Natural killer cell (primary cell): Measurements from ENCODE around the gene MYADML2. TPM values are rescaled to one million over a fixed set of nuclear protein-coding genes. Genes with fewer than 3 reads are reported as not detected.

Experiments
- ATAC-seq, 3 donors: fragments of 150-1000 bp in 2 of 3; fragments of 200-7000 bp in 1 of 3; cut with Tn5 transposase; 1 replicate in 1 of 3; 2 replicates in 2 of 3; pipeline ENCODE4 v1.10.0; 2021; ENCODE audit warnings: mild to moderate bottlenecking in 2 of 3, moderate library complexity in 2 of 3
- DNase-seq, 2 donors: peaks; one replicate each; pipeline versions ENCODE4 v3.0.0 to v3.0.0-alpha.2; 2013 to 2021; ENCODE audit warnings: mixed read lengths in 1 of 2
- H3K27ac ChIP-seq: one replicate; pipeline ENCODE4 v1.5.1; 2013; ENCODE audit warnings: mild to moderate bottlenecking, low read length
- H3K27me3 ChIP-seq: one replicate; pipeline ENCODE4 v1.6.1; 2013; ENCODE audit warnings: low read length; ENCODE audit not compliant: control insufficient read depth, insufficient read depth
- H3K36me3 ChIP-seq: one replicate; pipeline ENCODE4 v1.6.1; 2013; ENCODE audit warnings: low read length; ENCODE audit not compliant: control insufficient read depth, insufficient read depth
- H3K4me1 ChIP-seq: one replicate; pipeline ENCODE4 v1.6.1; 2013; ENCODE audit warnings: low read length; ENCODE audit not compliant: control insufficient read depth, insufficient read depth
- H3K4me3 ChIP-seq: one replicate; pipeline ENCODE4 v1.5.1; 2013; ENCODE audit warnings: low read length
- H3K9me3 ChIP-seq: one replicate; pipeline ENCODE4 v1.6.1; 2013; ENCODE audit warnings: low read length; ENCODE audit not compliant: control insufficient read depth, insufficient read depth
- H3K27ac Mint-ChIP-seq, 2 donors: one replicate each; pipeline ENCODE4 v1.8.0; 2022; ENCODE audit warnings: mild to moderate bottlenecking in 2 of 2, mixed read lengths in 2 of 2, moderate library complexity in 1 of 2
- H3K27me3 Mint-ChIP-seq, 2 donors: one replicate each; pipeline ENCODE4 v1.8.0; 2022; ENCODE audit warnings: low read depth in 2 of 2, mixed read lengths in 2 of 2
- H3K36me3 Mint-ChIP-seq: one replicate; pipeline ENCODE4 v1.8.0; 2022; ENCODE audit warnings: mixed read lengths
- H3K4me1 Mint-ChIP-seq, 2 donors: one replicate each; pipeline ENCODE4 v1.8.0; 2022; ENCODE audit warnings: mixed read lengths in 2 of 2
- H3K4me3 Mint-ChIP-seq: one replicate; pipeline ENCODE4 v1.8.0; 2022; ENCODE audit warnings: mild to moderate bottlenecking, moderate library complexity, mixed read lengths
- H3K9me3 Mint-ChIP-seq, 2 donors: one replicate each; pipeline ENCODE4 v1.8.0; 2022; ENCODE audit warnings: mixed read lengths in 2 of 2
- CTCF ChIP-seq: fragments of 200-600 bp; IDR thresholded peaks from one replicate; pipeline ENCODE4 v1.8.0; 2022; ENCODE audit warnings: antibody characterized with exemption
- WGBS: methylation state at CpG from one replicate; pipeline ENCODE4 v1.1.7; 2013; ENCODE audit warnings: missing lambda C conversion rate; ENCODE audit not compliant: insufficient coverage; 5-methylcytosine and 5-hydroxymethylcytosine counted together
- intact Hi-C: fragments of 100-400 bp; cut with micrococcal nuclease; formaldehyde crosslinking; loops from one replicate; pipeline ENCODE4 v1.14.2; 2022
- total RNA-seq, 4 donors: library from RNA; stranded (reverse); fragments of 120-200 nt in 1 of 4; gene quantifications; one replicate each; pipeline versions ENCODE4 v1.2.3 to v1.2.4, GENCODE V29; 2013 to 2022

MYADML2 gene
- total RNA-seq, 3 donors from 2014 or later (not counting 1 experiment from before 2014, with no cell fraction given): not detected

GRCh38 chr17:81952792-81953228 lies 5.8 kb upstream of the MYADML2 start:
- DNase-seq: no peak
- Mint-ChIP-seq H3K27me3 (peaks cover 0 to 3% of the 10 kb centered on the region in 2 donors), H3K4me3 (no peak overlapping the region), H3K9me3 (no peaks in the 10 kb centered on the region), H3K4me1 (no peaks in the 10 kb centered on the region), H3K27ac (no peak overlapping the region), H3K36me3 (no peaks in the 10 kb centered on the region)
- intact Hi-C loops: no loop called here
- H3K4me1 ChIP-seq: no peaks in the 10 kb centered on the region
- H3K27me3 ChIP-seq: no peaks in the 10 kb centered on the region
- 90% methylated on average over 16 of the region's 16 CpGs for WGBS
- no peaks in the 10 kb centered on the region for H3K36me3 ChIP-seq
- no peak for ATAC-seq
- H3K9me3 ChIP-seq: no peaks in the 10 kb centered on the region
- no peak overlapping the region for H3K27ac ChIP-seq
- no peak for TF ChIP-seq CTCF
- H3K4me3 ChIP-seq: no peak overlapping the region

- Mint-ChIP-seq H3K27ac (no peak overlapping the region), H3K9me3 (no peaks in the 10 kb centered on the region), H3K27me3 (peaks cover 0 to 3% of the 10 kb centered on the region in 2 donors), H3K4me1 (no peaks in the 10 kb centered on the region), H3K36me3 (no peaks in the 10 kb centered on the region), H3K4me3 (no peak overlapping the region)
- WGBS: 59% methylated on average over 11 of the region's 13 CpGs
- no peak for ATAC-seq
- Histone ChIP-seq H3K4me1 (no peaks in the 10 kb centered on the region), H3K27ac (no peak overlapping the region), H3K27me3 (no peaks in the 10 kb centered on the region), H3K9me3 (no peaks in the 10 kb centered on the region), H3K4me3 (no peak overlapping the region), H3K36me3 (no peaks in the 10 kb centered on the region)
- no peak for TF ChIP-seq CTCF
- intact Hi-C loops: no loop called here
- DNase-seq: no peak
These were observed 5.0 kb upstream of the MYADML2 start for GRCh38 chr17:81951785-81952684.

GRCh38 chr17:81950501-81950900 lies 3.5 kb upstream of the MYADML2 start:
- intact Hi-C loops: no loop called here
- H3K27me3 ChIP-seq: no peaks in the 10 kb centered on the region
- no peak overlapping the region for H3K4me3 ChIP-seq
- no peak for DNase-seq
- no peaks in the 10 kb centered on the region for H3K4me1 Mint-ChIP-seq
- no peaks in the 10 kb centered on the region for H3K36me3 ChIP-seq
- no peaks in the 10 kb centered on the region for H3K4me1 ChIP-seq
- no peaks in the 10 kb centered on the region for H3K9me3 Mint-ChIP-seq
- H3K4me3 Mint-ChIP-seq: no peak overlapping the region
- H3K27me3 Mint-ChIP-seq: peaks cover 0 to 3% of the 10 kb centered on the region in 2 donors
- TF ChIP-seq CTCF: no peak
- WGBS: 85% methylated on average over 15 of the region's 15 CpGs
- H3K27ac Mint-ChIP-seq: no peak overlapping the region
- no peak overlapping the region for H3K27ac ChIP-seq
- no peaks in the 10 kb centered on the region for H3K36me3 Mint-ChIP-seq
- H3K9me3 ChIP-seq: no peaks in the 10 kb centered on the region
- ATAC-seq: no peak
